Activated T-helper 2 cell treated with anti-CD3 and anti-CD28 coated beads, Interferon-gamma antibody, Interleukin-2, Interleukin-4, amounts not matched to agents 10 μg/mL and 5 μg/mL and 100 μg/mL, durations not matched to agents 14 hours and 24 hours and 36 hours (primary cell): Measurements from ENCODE around the gene HDGFL3. TPM values are rescaled to one million over a fixed set of nuclear protein-coding genes. Genes with fewer than 3 reads are reported as not detected.
A peak's percentile ranks its signal among the peaks of the same experiment; 100 is the strongest.
"Not testable (repeated sequence)": the region's sequence is repeated elsewhere in the genome, so short reads cannot be mapped to it uniquely, and the experiment has no call there.

ENCODE experiments used
- DNase-seq: peaks from one replicate; pipeline ENCODE4 v3.0.0; 2021; ENCODE audit warnings: low spot score
- H3K27ac Mint-ChIP-seq: one replicate; pipeline ENCODE4 v1.8.0; 2021; ENCODE audit warnings: mixed read lengths
- H3K27me3 Mint-ChIP-seq: one replicate; pipeline ENCODE4 v1.8.0; 2021; ENCODE audit warnings: low read depth, mixed read lengths
- H3K36me3 Mint-ChIP-seq: one replicate; pipeline ENCODE4 v1.8.0; 2021; ENCODE audit warnings: low read depth, mixed read lengths
- H3K4me1 Mint-ChIP-seq: one replicate; pipeline ENCODE4 v1.8.0; 2021; ENCODE audit warnings: low read depth, mixed read lengths
- H3K4me3 Mint-ChIP-seq: one replicate; pipeline ENCODE4 v1.8.0; 2021; ENCODE audit warnings: low read depth, mild to moderate bottlenecking, moderate library complexity, mixed read lengths
- H3K9me3 Mint-ChIP-seq: one replicate; pipeline ENCODE4 v1.8.0; 2021; ENCODE audit warnings: mixed read lengths
- intact Hi-C: fragments of 100-400 bp; cut with micrococcal nuclease; formaldehyde crosslinking; loops from one replicate; pipeline ENCODE4 v1.15.1; 2023
- total RNA-seq: library from RNA; stranded (reverse); gene quantifications from 2 replicates; pipeline ENCODE4 v1.2.3, GENCODE V29; 2022

Gene HDGFL3
- total RNA-seq = 19.1 TPM in 2 replicates

GRCh38 chr15:83207660-83208366 lies at the start of gene HDGFL3:
Gene HDGFL3 (minus strand): TSS chr15:83207823. CDS start chr15:83207414, 409 bp downstream.
- peaks cover 4% of the 10 kb centered on the region for H3K36me3 Mint-ChIP-seq
- intact Hi-C loops = loop anchor here (1.0 to 5.0 kb wide), 3 partner anchors 9 to 197 kb away; partner anchors contain the start of genes BTBD1 and C15orf40
- H3K27ac Mint-ChIP-seq = peak within 1 kb of the TSS; percentile 20

GRCh38 chr15:83250781-83251180 lies 43.2 kb upstream of the HDGFL3 start:
- intact Hi-C loops = no loop called here
- peaks cover 25% of the 10 kb centered on the region for H3K27me3 Mint-ChIP-seq
- H3K36me3 Mint-ChIP-seq = no peaks in the 10 kb centered on the region

More at GRCh38 chr15:83207660-83208366, at the start of gene HDGFL3:
- H3K27me3 Mint-ChIP-seq = peaks cover 36% of the 10 kb centered on the region
- peak; percentile 13 for DNase-seq
- peaks cover 6% of the 10 kb centered on the region for H3K4me1 Mint-ChIP-seq
- no peaks in the 10 kb centered on the region for H3K9me3 Mint-ChIP-seq
- peak within 1 kb of the TSS; percentile 87 for H3K4me3 Mint-ChIP-seq

GRCh38 chr15:83249030-83249343 lies 41.4 kb upstream of the HDGFL3 start:
- intact Hi-C loops = loop anchor here (5.0 kb wide), 1 partner anchor 308 kb away; no protein-coding TSS in a partner anchor
- DNase-seq = no peak
- H3K36me3 Mint-ChIP-seq = no peaks in the 10 kb centered on the region
- H3K27ac Mint-ChIP-seq = no peak overlapping the region
- no peak overlapping the region for H3K4me3 Mint-ChIP-seq
- H3K27me3 Mint-ChIP-seq = peaks cover 30% of the 10 kb centered on the region
- H3K9me3 Mint-ChIP-seq = no peaks in the 10 kb centered on the region
- H3K4me1 Mint-ChIP-seq = no peaks in the 10 kb centered on the region

More at GRCh38 chr15:83250781-83251180, 43.2 kb upstream of the HDGFL3 start:
- no peak for DNase-seq
- Mint-ChIP-seq H3K4me1 (no peaks in the 10 kb centered on the region), H3K27ac (no peak overlapping the region), H3K9me3 (no peaks in the 10 kb centered on the region), H3K4me3 (no peak overlapping the region)

GRCh38 chr15:83248151-83249029 lies 40.8 kb upstream of the HDGFL3 start:
- Mint-ChIP-seq H3K27me3 (peaks cover 30% of the 10 kb centered on the region), H3K4me1 (no peaks in the 10 kb centered on the region), H3K9me3 (no peaks in the 10 kb centered on the region), H3K4me3 (no peak overlapping the region), H3K27ac (no peak overlapping the region), H3K36me3 (no peaks in the 10 kb centered on the region)
- no peak for DNase-seq
- intact Hi-C loops = loop anchor here (5.0 kb wide), 1 partner anchor 309 kb away; no protein-coding TSS in a partner anchor

GRCh38 chr15:83243634-83244033 lies 36.0 kb upstream of the HDGFL3 start:
- Mint-ChIP-seq H3K27ac (no peak overlapping the region), H3K4me3 (no peak overlapping the region), H3K27me3 (peaks cover 29% of the 10 kb centered on the region), H3K36me3 (no peaks in the 10 kb centered on the region), H3K4me1 (no peaks in the 10 kb centered on the region), H3K9me3 (no peaks in the 10 kb centered on the region)
- DNase-seq = no peak
- intact Hi-C loops = no loop called here

- peaks cover 2% of the 10 kb centered on the region for H3K4me1 Mint-ChIP-seq
- DNase-seq = no peak
- no peak overlapping the region for H3K4me3 Mint-ChIP-seq
- H3K27me3 Mint-ChIP-seq = peaks cover 8% of the 10 kb centered on the region
- no peaks in the 10 kb centered on the region for H3K9me3 Mint-ChIP-seq
- intact Hi-C loops = no loop called here
- no peak overlapping the region for H3K27ac Mint-ChIP-seq
- H3K36me3 Mint-ChIP-seq = no peaks in the 10 kb centered on the region
Measured at GRCh38 chr15:83230242-83230641, 22.6 kb upstream of the HDGFL3 start.

- H3K4me3 Mint-ChIP-seq = no peak overlapping the region
- H3K27me3 Mint-ChIP-seq = peaks cover 30% of the 10 kb centered on the region
- H3K27ac Mint-ChIP-seq = no peak overlapping the region
- H3K9me3 Mint-ChIP-seq = no peaks in the 10 kb centered on the region
- H3K36me3 Mint-ChIP-seq = no peaks in the 10 kb centered on the region
- no peak for DNase-seq
- intact Hi-C loops = no loop called here
- H3K4me1 Mint-ChIP-seq = peaks cover 2% of the 10 kb centered on the region
Measured at GRCh38 chr15:83225449-83225848, 17.8 kb upstream of the HDGFL3 start.

GRCh38 chr15:83221781-83222180 lies 14.2 kb upstream of the HDGFL3 start:
- H3K36me3 Mint-ChIP-seq, DNase-seq, intact Hi-C loops, H3K4me3 Mint-ChIP-seq, H3K9me3 Mint-ChIP-seq, H3K27ac Mint-ChIP-seq: not testable (repeated sequence)
- Mint-ChIP-seq H3K4me1 (peaks cover 15% of the 10 kb centered on the region), H3K27me3 (peaks cover 39% of the 10 kb centered on the region)

- H3K27me3 Mint-ChIP-seq = peaks cover 41% of the 10 kb centered on the region
- DNase-seq = no peak
- peaks cover 13% of the 10 kb centered on the region for H3K4me1 Mint-ChIP-seq
- no peaks in the 10 kb centered on the region for H3K36me3 Mint-ChIP-seq
- H3K4me3 Mint-ChIP-seq = no peak overlapping the region
- H3K27ac Mint-ChIP-seq = no peak overlapping the region
- intact Hi-C loops = no loop called here
- peaks cover 7% of the 10 kb centered on the region for H3K9me3 Mint-ChIP-seq
Measured at GRCh38 chr15:83219026-83219425, 11.4 kb upstream of the HDGFL3 start.

GRCh38 chr15:83215306-83215705 lies 7.7 kb upstream of the HDGFL3 start:
- Mint-ChIP-seq H3K9me3 (peaks cover 7% of the 10 kb centered on the region), H3K27ac (no peak overlapping the region), H3K4me3 (no peak overlapping the region), H3K27me3 (peaks cover 31% of the 10 kb centered on the region), H3K4me1 (peaks cover 13% of the 10 kb centered on the region), H3K36me3 (no peaks in the 10 kb centered on the region)
- DNase-seq = no peak
- intact Hi-C loops = no loop called here

GRCh38 chr15:83210619-83211018 lies 3.0 kb upstream of the HDGFL3 start:
- peaks cover 6% of the 10 kb centered on the region for H3K9me3 Mint-ChIP-seq
- H3K27me3 Mint-ChIP-seq = peaks cover 21% of the 10 kb centered on the region
- peaks cover 6% of the 10 kb centered on the region for H3K4me1 Mint-ChIP-seq
- H3K27ac Mint-ChIP-seq = no peak overlapping the region
- intact Hi-C loops = no loop called here
- DNase-seq = no peak
- peaks cover 4% of the 10 kb centered on the region for H3K36me3 Mint-ChIP-seq
- H3K4me3 Mint-ChIP-seq = no peak overlapping the region

- Mint-ChIP-seq H3K27ac (no peak overlapping the region), H3K27me3 (peaks cover 29% of the 10 kb centered on the region), H3K9me3 (no peaks in the 10 kb centered on the region), H3K36me3 (peaks cover 4% of the 10 kb centered on the region), H3K4me1 (peaks cover 6% of the 10 kb centered on the region), H3K4me3 (no peak overlapping the region)
- no peak for DNase-seq
- intact Hi-C loops = loop anchor here (2.0 to 5.0 kb wide), 2 partner anchors 142 to 199 kb away; partner anchors contain the start of genes BTBD1 and C15orf40
Measured at GRCh38 chr15:83209333-83209732, 1.7 kb upstream of the HDGFL3 start.

GRCh38 chr15:83208367-83208661 lies 691 bp upstream of the HDGFL3 start:
- no peaks in the 10 kb centered on the region for H3K9me3 Mint-ChIP-seq
- H3K36me3 Mint-ChIP-seq = peaks cover 4% of the 10 kb centered on the region
- H3K27ac Mint-ChIP-seq = peak overlapping the region; percentile 20
- intact Hi-C loops = loop anchor here (1.0 to 5.0 kb wide), 3 partner anchors 9 to 198 kb away; partner anchors contain the start of genes BTBD1 and C15orf40
- H3K4me3 Mint-ChIP-seq = no peak overlapping the region
- peaks cover 31% of the 10 kb centered on the region for H3K27me3 Mint-ChIP-seq
- DNase-seq = no peak
- peaks cover 6% of the 10 kb centered on the region for H3K4me1 Mint-ChIP-seq
